Progenitor cell of endocrine pancreas (in vitro differentiated cells): ENCODE data around the gene MOV10L1. TPM values are rescaled to one million over a fixed set of nuclear protein-coding genes. Genes with fewer than 3 reads are reported as not detected.

Experiments
- DNase-seq: peaks from one replicate; pipeline ENCODE4 v3.0.0; 2021; ENCODE audit warnings: low spot score; ENCODE audit not compliant: unreplicated experiment
- H3K27ac Mint-ChIP-seq: 2 replicates; pipeline ENCODE4 v1.8.0; 2021; ENCODE audit warnings: mild to moderate bottlenecking, moderate library complexity, mixed read lengths
- H3K27me3 Mint-ChIP-seq: 2 replicates; pipeline ENCODE4 v1.8.0; 2021; ENCODE audit warnings: mixed read lengths
- H3K36me3 Mint-ChIP-seq: 2 replicates; pipeline ENCODE4 v1.8.0; 2022; ENCODE audit warnings: mixed read lengths; ENCODE audit not compliant: insufficient read depth
- H3K4me1 Mint-ChIP-seq: 2 replicates; pipeline ENCODE4 v1.8.0; 2021; ENCODE audit warnings: low read depth, mixed read lengths
- H3K4me3 Mint-ChIP-seq: 2 replicates; pipeline ENCODE4 v1.8.0; 2021; ENCODE audit warnings: low read depth, mild to moderate bottlenecking, moderate library complexity, mixed read lengths
- H3K9me3 Mint-ChIP-seq: 2 replicates; pipeline ENCODE4 v1.8.0; 2021; ENCODE audit warnings: low read depth, mixed read lengths
- CTCF ChIP-seq: fragments of 200-600 bp; sonication (generic); IDR thresholded peaks from one replicate; pipeline ENCODE4 v1.5.0; 2021; ENCODE audit warnings: antibody characterized with exemption, mild to moderate bottlenecking; ENCODE audit not compliant: unreplicated experiment
- total RNA-seq: library from RNA; stranded (reverse); gene quantifications from 2 replicates; pipeline ENCODE4 v1.2.1, GENCODE V29; 2021

The MOV10L1 gene
- total RNA-seq, 1 donor from 2014 or later = 0.22 TPM

- Mint-ChIP-seq H3K27ac (no peak overlapping the region), H3K36me3 (no peaks in the 10 kb centered on the region), H3K4me3 (no peak overlapping the region), H3K9me3 (no peaks in the 10 kb centered on the region), H3K4me1 (peaks cover 3% of the 10 kb centered on the region), H3K27me3 (no peaks in the 10 kb centered on the region)
- no peak for DNase-seq
- TF ChIP-seq CTCF = no peak
Observed at GRCh38 chr22:50190941-50191741, 101.3 kb downstream of the MOV10L1 start.

GRCh38 chr22:50192436-50193204 is 102.8 kb downstream of the MOV10L1 start:
- Mint-ChIP-seq H3K27me3 (no peaks in the 10 kb centered on the region), H3K4me1 (no peaks in the 10 kb centered on the region), H3K9me3 (no peaks in the 10 kb centered on the region), H3K27ac (no peak overlapping the region), H3K36me3 (no peaks in the 10 kb centered on the region), H3K4me3 (no peak overlapping the region)
- no peak for DNase-seq
- no peak for TF ChIP-seq CTCF

- no peaks in the 10 kb centered on the region for H3K36me3 Mint-ChIP-seq
- no peaks in the 10 kb centered on the region for H3K27me3 Mint-ChIP-seq
Observed at GRCh38 chr22:50193621-50194020, 103.8 kb downstream of the MOV10L1 start.

GRCh38 chr22:50194037-50194805 is 104.4 kb downstream of the MOV10L1 start:
- Mint-ChIP-seq H3K4me3 (no peak overlapping the region), H3K27me3 (no peaks in the 10 kb centered on the region), H3K36me3 (no peaks in the 10 kb centered on the region), H3K27ac (no peak overlapping the region), H3K4me1 (no peaks in the 10 kb centered on the region), H3K9me3 (no peaks in the 10 kb centered on the region)
- no peak for DNase-seq
- TF ChIP-seq CTCF = no peak

More at GRCh38 chr22:50193621-50194020, 103.8 kb downstream of the MOV10L1 start:
- Mint-ChIP-seq H3K27ac (no peak overlapping the region), H3K4me3 (no peak overlapping the region), H3K4me1 (no peaks in the 10 kb centered on the region), H3K9me3 (no peaks in the 10 kb centered on the region)
- DNase-seq = no peak
- no peak for TF ChIP-seq CTCF

GRCh38 chr22:50196256-50196655 is 106.5 kb downstream of the MOV10L1 start:
- no peaks in the 10 kb centered on the region for H3K27me3 Mint-ChIP-seq
- no peak for DNase-seq
- no peaks in the 10 kb centered on the region for H3K9me3 Mint-ChIP-seq
- H3K4me1 Mint-ChIP-seq = no peaks in the 10 kb centered on the region
- no peak for TF ChIP-seq CTCF
- H3K27ac Mint-ChIP-seq = no peak overlapping the region
- H3K4me3 Mint-ChIP-seq = no peak overlapping the region
- H3K36me3 Mint-ChIP-seq = no peaks in the 10 kb centered on the region
